GM21723 (cell line): Measurements from ENCODE around the gene LTN1.
"Not testable (repeated sequence)": the region's sequence is repeated elsewhere in the genome, so short reads cannot be mapped to it uniquely, and the experiment has no call there.

Source experiments
- ATAC-seq: cut with Tn5 transposase; IDR thresholded peaks from one replicate; pipeline ENCODE4 v1.9.1; 2021; ENCODE audit warnings: mild to moderate bottlenecking, moderate library complexity; ENCODE audit not compliant: unreplicated experiment

The LTN1 gene

DNA sequence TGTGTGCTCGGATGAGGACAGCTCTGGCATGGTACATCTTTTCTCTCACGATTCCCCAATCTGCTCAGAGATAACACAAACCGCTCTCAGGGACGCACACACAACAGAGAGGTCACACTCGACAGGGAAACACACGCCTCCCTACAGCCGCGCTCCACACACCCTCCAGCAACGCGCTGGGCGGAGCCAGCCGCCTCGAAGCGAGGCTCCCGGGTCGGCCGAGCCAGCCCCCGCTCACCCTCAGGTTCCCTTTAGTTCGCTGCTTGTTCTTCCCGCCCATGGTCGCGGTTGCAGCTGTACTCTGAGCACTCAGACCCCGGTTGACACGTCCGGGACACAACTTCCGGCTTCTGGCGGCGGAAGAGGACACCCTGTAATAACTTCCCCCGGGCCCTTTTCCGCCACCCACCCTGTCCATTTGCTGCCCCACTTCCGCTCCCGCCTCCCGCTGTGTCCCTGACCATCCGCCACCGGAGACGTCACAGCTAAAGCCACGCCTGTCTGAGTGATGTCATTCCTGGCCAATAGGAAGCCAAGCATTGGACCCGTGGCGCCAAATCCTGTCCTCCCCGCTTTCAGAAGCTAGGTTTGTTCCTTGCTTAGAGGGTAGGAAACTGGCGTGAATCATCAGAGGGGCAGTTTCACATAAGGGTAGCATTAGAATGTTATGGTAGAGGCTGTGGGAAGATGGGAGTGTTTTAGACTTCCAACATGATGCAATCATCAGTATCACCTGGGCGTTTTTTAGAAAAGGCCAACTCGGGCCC lies at the start of gene LTN1:
TSS of gene LTN1 (minus strand) at position 352 of the 767 bp plus-strand sequence. CDS start at position 280, 72 bp downstream.
- ATAC-seq = peak; percentile 98

DNA sequence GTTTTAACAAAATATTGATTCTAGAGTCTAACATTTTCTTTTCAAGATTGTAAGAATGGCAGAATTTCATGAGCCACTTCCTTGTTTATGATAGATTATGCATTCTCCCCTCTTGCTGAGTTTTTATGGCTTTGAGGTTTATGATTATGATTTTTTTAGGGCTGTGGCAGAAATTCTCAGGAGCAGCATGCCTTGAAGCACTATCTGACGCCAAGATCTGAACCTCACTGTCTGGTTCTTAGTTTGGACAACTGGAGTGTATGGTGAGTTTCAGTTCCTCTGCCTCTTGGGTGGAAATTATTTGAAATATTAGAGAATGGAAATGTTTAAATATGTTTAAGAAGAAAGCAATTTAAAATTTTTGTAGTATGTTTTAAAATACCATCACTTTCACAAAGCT lies 42.0 kb upstream of the LTN1 start:
- ATAC-seq = no peak

DNA sequence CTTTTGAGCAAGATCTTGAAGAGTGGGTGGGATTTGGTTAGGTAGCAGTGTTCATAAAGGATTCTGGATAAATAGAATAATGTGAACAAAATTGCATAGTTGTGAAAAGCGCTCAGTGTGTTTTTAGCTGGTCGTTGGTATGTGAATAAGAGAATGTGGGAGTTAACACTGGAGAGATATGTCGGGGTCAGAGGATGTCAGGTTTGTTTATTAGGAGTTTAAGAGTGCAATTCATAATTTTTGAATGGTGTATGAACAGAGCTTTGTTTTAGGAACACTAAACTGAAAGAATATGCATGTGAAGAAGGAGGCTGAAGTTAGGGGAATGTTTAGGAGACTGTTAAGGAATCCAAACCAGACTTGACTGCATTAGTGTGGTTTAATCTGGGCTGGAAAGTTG lies 41.2 kb upstream of the LTN1 start:
- no peak for ATAC-seq

DNA sequence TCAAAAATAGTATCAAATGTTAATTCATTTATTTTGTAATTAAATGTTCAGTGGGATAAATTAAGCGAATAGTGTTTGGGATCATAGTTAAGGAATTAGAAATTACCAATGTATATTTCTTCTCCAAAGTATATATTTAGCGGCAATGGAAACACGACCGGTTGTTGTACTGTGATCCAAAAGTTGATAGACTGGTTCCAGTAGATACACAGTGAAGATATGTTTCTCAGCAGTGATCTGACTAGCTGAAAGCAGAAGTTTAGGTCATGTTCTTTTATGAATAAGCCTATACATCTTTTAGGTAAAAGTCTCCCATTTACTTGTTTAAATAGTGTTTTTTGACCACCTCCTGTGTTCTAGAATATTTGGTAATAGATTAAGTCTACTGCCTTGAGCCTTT lies 40.6 kb upstream of the LTN1 start:
- ATAC-seq = no peak

DNA sequence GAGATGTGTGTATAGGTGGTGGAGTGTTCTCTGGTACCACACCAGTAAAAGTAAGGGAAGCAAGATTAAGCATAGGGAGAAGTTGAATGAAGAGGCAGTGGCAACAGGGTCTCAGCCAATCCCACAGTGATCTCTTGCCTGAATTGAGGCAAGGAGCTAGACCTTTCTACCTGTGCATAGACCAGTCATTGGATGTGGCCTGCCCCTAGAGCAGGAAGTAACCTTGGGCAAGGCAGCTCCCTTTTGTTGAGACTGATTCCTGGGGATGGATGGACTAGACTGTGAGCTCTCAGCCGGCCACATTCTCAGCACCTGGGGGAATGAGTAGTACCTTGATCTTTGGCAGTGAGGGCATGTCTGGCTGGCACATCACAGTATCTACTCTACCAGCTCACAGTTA lies 38.2 kb upstream of the LTN1 start:
- ATAC-seq = no peak

DNA sequence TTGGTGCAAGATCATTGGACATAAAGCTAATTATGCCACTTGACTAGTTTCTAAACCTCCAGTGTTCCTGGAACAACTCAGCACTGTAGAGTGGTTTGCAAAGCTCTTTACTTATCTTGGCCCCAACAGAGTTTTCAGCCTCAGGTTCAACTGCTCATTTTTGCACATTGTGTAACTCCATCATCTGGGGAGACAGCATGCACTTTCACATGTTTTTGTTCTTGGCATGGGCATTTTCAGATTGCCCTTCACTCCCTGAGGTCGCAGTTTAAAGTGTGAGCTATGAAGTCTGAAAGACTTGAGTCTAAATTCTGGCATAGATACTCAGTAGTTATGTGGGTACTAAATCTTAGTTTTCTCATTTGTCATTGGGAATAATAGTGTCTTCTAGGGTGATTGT lies 36.8 kb upstream of the LTN1 start:
- ATAC-seq = no peak

DNA sequence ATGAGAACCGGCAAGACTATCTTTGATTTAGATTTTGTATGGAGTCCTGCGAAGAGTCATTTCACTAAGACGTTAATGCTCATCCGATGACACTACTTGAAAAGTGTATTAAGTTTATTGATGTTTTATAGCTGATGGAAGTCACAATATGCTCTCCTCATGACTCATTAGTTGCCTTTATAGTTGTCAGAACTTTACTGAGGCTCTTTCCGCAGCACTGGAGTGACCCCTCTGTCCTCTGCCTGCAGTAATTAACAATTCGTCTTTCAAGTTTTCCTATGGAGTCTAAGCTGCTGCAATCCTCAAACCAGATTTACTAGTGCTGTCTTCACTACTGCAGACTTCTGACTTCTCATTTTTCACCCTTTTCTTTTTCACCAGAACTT lies 32.6 kb upstream of the LTN1 start:
- ATAC-seq = no peak

- peak; percentile 97 for ATAC-seq
These were observed 32.0 kb upstream of the LTN1 start, which contains the start of gene USP16 for GRCh38 chr21:29024474-29025327. USP16 (plus strand) TSS chr21:29024668; CDS start chr21:29027914, 3,246 bp downstream.

- ATAC-seq = no peak
These were observed 29.5 kb upstream of the LTN1 start for GRCh38 chr21:29022166-29022565.

DNA sequence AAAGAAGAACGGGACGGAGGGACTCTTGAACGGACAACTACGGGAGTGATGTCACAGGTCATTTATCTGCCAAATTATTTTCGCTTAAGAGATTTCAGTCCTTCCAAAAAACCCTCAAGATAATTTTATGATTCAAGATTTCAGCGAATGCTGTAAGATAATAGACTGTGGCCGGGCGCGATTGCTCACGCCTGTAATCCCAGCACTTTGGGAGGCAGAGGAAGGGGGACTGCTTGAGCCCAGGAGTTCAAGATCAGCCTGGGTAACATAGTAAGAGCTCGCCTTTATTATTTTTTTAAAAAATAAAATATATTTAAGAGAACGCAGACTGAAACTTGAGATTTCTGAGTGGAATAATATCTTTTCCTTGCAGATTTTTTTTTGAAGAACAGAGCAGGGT lies 25.9 kb upstream of the LTN1 start:
- peak; percentile 37 for ATAC-seq

GRCh38 chr21:29017639-29018237 lies 25.1 kb upstream of the LTN1 start:
- no peak for ATAC-seq

DNA sequence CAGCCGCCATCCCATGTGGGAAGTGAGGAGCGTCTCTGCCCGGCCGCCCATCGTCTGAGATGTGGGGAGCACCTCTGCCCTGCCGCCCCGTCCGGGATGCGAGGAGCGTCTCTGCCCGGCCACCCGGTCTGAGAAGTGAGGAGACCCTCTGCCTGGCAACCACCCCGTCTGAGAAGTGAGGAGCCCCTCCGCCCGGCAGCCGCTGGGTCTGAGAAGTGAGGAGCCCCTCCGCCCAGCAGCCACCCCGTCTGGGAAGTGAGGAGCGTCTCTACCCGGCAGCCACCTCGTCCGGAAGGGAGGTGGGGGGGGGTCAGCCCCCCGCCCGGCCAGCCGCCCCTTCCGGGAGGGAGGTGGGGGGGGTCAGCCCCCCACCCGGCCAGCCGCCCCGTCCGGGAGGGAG lies 18.6 kb upstream of the LTN1 start:
- not testable (repeated sequence) for ATAC-seq

GRCh38 chr21:29008367-29008766 lies 15.7 kb upstream of the LTN1 start:
- no peak for ATAC-seq

- ATAC-seq = no peak
These were observed 15.1 kb upstream of the LTN1 start for GRCh38 chr21:29007810-29008209.

- no peak for ATAC-seq
These were observed 14.5 kb upstream of the LTN1 start for GRCh38 chr21:29007135-29007534.

- ATAC-seq = no peak
These were observed 13.0 kb upstream of the LTN1 start for GRCh38 chr21:29005696-29006095.

DNA sequence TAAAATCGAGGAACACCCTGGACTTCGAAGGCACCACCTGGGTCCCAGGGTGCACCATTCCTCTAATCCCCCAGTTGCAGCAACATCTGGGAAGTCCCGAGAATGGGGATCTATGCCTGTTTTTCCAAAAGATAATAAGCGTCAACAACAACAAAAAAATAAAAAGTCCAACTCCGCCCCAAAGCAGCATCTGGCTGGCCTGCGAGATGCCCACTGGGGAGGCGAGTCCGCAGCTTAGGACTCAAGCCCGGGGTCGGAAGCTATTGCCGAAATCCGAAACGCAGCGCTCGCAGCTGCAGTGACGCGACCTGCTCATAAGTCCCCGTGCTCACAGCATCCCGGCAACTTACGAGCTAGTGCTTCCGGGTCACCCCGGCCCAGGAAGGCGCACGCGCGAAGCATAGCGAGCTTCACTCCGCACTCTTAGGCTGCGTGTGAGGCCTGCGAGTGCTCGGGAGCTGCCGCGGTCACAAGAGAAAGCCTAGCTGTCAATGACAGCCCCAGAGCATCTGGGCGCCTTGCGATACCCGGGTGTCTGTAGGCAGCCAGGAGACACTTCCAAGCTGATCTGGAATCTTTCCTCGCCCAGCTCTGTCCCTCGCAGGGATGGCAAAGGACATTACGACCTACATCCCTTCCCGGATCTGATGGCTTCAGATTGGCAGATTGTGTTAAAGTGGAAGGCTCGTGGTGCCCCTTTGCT lies 9.9 kb upstream of the LTN1 start:
- ATAC-seq = peak; percentile 99

GRCh38 chr21:28993293-28993629 lies 584 bp upstream of the LTN1 start:
- no peak for ATAC-seq

DNA sequence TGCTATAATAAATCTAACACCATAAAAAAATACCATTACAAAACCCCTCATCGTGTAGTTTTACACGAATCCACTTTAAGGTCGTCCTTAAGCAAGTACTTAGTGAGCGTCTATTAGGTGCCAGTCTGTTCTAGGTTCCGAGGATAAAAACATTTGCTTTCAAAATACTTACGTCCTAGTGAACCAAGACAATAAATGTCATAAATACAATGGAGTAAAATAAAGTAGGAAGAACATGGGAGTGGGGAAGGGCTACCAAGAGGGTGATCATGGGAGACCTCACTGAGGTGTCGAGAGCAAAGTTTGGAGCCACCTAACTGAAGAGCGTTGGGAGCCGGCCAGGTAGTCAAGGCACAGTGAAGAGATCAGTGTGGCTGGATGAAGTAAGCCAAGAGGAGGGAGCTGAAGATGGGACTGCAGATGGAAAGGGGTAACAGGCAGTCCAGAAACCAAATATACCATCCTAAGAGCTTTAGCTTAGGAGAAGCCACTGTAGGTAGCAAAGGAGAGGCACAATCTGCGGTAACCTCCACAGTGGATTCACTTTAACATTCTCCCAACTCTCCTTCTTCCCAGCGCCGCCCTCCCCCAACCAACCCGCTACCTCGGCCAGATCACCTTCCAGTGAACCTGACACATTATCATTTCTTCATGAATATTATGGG lies 684 bp downstream of the LTN1 start:
- peak; percentile 2 for ATAC-seq

GRCh38 chr21:28988146-28988545 lies 4.5 kb downstream of the LTN1 start:
- not testable (repeated sequence) for ATAC-seq

- ATAC-seq = no peak
These were observed 6.0 kb downstream of the LTN1 start for GRCh38 chr21:28986677-28987076.
